Left ventricle myocardium inferior (tissue), 1 donor: ENCODE data around the gene NSMCE1. TPM values are rescaled to one million over a fixed set of nuclear protein-coding genes. Genes with fewer than 3 reads are reported as not detected.

Source experiments
- DNase-seq: peaks from one replicate; pipeline ENCODE4 v3.0.0-alpha.2; 2020
- H3K27ac ChIP-seq: fragments of 200-600 bp; replicated peaks from 2 replicates; pipeline ENCODE4 v1.8.0; 2021
- H3K27me3 ChIP-seq: fragments of 200-600 bp; 2 replicates; pipeline ENCODE4 v1.8.0; 2021; ENCODE audit warnings: low read depth
- H3K36me3 ChIP-seq: fragments of 200-600 bp; 2 replicates; pipeline ENCODE4 v1.8.0; 2021
- H3K4me1 ChIP-seq: fragments of 200-600 bp; 2 replicates; pipeline ENCODE4 v1.8.0; 2021
- H3K4me3 ChIP-seq: fragments of 200-600 bp; 2 replicates; pipeline ENCODE4 v1.8.0; 2021; ENCODE audit warnings: mild to moderate bottlenecking, moderate library complexity
- H3K9me3 ChIP-seq: fragments of 200-600 bp; replicated peaks from 2 replicates; pipeline ENCODE4 v1.8.0; 2021
- CTCF ChIP-seq: fragments of 200-600 bp; IDR thresholded peaks from 2 replicates; pipeline ENCODE4 v1.8.0; 2021; ENCODE audit warnings: antibody characterized with exemption, mild to moderate bottlenecking, borderline replicate concordance
- intact Hi-C: fragments of 100-400 bp; cut with micrococcal nuclease; formaldehyde crosslinking; loops from one replicate; pipeline ENCODE4 v1.11.0; 2022
- total RNA-seq: library from RNA; stranded (reverse); fragmentation: NEBNext Ultra II Directional; extraction: Animal tissue kit (Norgen Biotek cat#: 25700); gene quantifications from one replicate; pipeline ENCODE4 v1.2.1, GENCODE V29; 2021
- donor health status: DM: no; HTN: yes; CAD: no; lungs with severe emphysema.

NSMCE1 gene
- total RNA-seq, 1 donor from 2014 or later = 38.6 TPM

- intact Hi-C loops = no loop called here
- DNase-seq = no peak
Observed at GRCh38 chr16:27272076-27272475, 3.5 kb upstream of the NSMCE1 start.

GRCh38 chr16:27270349-27270748, 1.8 kb upstream of the NSMCE1 start:
- Histone ChIP-seq H3K27ac (no peak overlapping the region), H3K36me3 (no peaks in the 10 kb centered on the region), H3K9me3 (no peaks in the 10 kb centered on the region), H3K4me3 (no peak overlapping the region), H3K4me1 (peaks cover 22% of the 10 kb centered on the region), H3K27me3 (no peaks in the 10 kb centered on the region)
- intact Hi-C loops = no loop called here
- DNase-seq = no peak
- TF ChIP-seq CTCF = no peak

More at GRCh38 chr16:27272076-27272475, 3.5 kb upstream of the NSMCE1 start:
- no peaks in the 10 kb centered on the region for H3K27me3 ChIP-seq
- no peaks in the 10 kb centered on the region for H3K36me3 ChIP-seq
- no peak overlapping the region for H3K27ac ChIP-seq
- H3K4me3 ChIP-seq = no peak overlapping the region
- no peak for TF ChIP-seq CTCF
- H3K9me3 ChIP-seq = no peaks in the 10 kb centered on the region
- peaks cover 22% of the 10 kb centered on the region for H3K4me1 ChIP-seq

DNA sequence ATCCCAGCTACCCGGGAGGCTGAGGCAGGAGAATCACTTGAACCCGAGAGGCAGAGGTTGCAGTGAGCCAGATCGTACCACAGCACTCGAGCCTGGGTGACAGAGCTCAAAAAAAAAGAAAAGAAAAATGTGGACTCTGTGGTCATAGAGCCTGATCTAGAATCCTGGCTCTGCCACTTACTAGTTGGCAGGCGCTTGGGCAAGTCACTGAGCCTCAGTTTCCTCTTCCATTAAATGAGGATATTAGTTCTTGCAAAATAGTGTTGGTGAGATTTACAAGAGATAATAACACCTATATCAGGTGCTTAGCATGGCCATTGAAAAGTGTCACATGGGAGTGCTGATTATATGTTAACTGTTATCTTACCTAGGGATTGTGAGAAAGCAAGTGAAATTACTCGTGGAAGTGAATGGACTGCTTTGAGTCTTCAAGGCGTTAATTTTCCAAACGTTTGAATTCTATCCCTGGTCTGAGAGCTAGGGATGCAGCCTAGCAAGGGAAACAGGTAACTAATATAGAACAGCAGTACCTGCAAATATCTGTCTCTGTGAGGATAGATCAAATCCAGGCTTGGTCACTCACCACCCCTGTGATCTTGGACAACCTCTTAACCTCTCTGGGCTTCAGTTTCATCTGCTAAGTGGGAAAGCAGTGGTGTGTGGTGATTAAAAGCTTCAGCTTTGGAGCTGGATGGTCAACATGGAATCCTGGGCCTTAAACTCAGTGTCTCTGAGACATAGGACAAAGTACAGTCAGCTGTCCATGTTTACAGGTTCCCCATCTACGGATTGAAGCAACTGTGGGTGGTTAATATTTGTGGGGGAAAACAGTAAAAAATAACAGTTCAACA, 953 bp upstream of the NSMCE1 start:
- intact Hi-C loops = no loop called here
- H3K36me3 ChIP-seq = no peaks in the 10 kb centered on the region
- H3K4me1 ChIP-seq = peaks cover 22% of the 10 kb centered on the region
- DNase-seq = no peak
- no peaks in the 10 kb centered on the region for H3K9me3 ChIP-seq
- peak overlapping the region; percentile 83 for H3K4me3 ChIP-seq
- no peaks in the 10 kb centered on the region for H3K27me3 ChIP-seq
- H3K27ac ChIP-seq = peak overlapping the region; percentile 87
- no peak for TF ChIP-seq CTCF

- Histone ChIP-seq H3K4me1 (peaks cover 22% of the 10 kb centered on the region), H3K4me3 (no peak overlapping the region), H3K36me3 (no peaks in the 10 kb centered on the region), H3K9me3 (no peaks in the 10 kb centered on the region), H3K27me3 (no peaks in the 10 kb centered on the region), H3K27ac (no peak overlapping the region)
- intact Hi-C loops = no loop called here
- TF ChIP-seq CTCF = no peak
- DNase-seq = no peak
Observed at GRCh38 chr16:27267037-27267677, 1.4 kb downstream of the NSMCE1 start.

- H3K27me3 ChIP-seq = no peaks in the 10 kb centered on the region
- no peak for DNase-seq
- intact Hi-C loops = no loop called here
- H3K4me3 ChIP-seq = no peak overlapping the region
- peaks cover 22% of the 10 kb centered on the region for H3K4me1 ChIP-seq
- H3K27ac ChIP-seq = no peak overlapping the region
- TF ChIP-seq CTCF = no peak
- H3K9me3 ChIP-seq = no peaks in the 10 kb centered on the region
- H3K36me3 ChIP-seq = no peaks in the 10 kb centered on the region
Observed at GRCh38 chr16:27265982-27266381, 2.6 kb downstream of the NSMCE1 start.
